DMS53 treated with DMSO at 0.1 percent for 48 hours (cell line): ENCODE results near the gene OR8B4.
"Not testable (repeated sequence)": the region's sequence is repeated elsewhere in the genome, so short reads cannot be mapped to it uniquely, and the experiment has no call there.

Experiments used
- DNase-seq: peaks from one replicate; lab custom pipeline; 2025; ENCODE audit not compliant: unreplicated experiment; lab: John Stamatoyannopoulos, UW

The OR8B4 gene

GRCh38 chr11:124415356-124415923 is 9.2 kb downstream of the OR8B4 start:
- peak; percentile 57 for DNase-seq

GRCh38 chr11:124409906-124410305 is 14.8 kb downstream of the OR8B4 start:
- DNase-seq, result no peak

GRCh38 chr11:124405581-124405980 is 19.1 kb downstream of the OR8B4 start:
- no peak for DNase-seq

GRCh38 chr11:124403186-124403585 is 21.5 kb downstream of the OR8B4 start:
- not testable (repeated sequence) for DNase-seq

GRCh38 chr11:124402326-124402922 is 22.2 kb downstream of the OR8B4 start:
- DNase-seq, result peak; percentile 69

GRCh38 chr11:124398924-124399323 is 25.7 kb downstream of the OR8B4 start, which contains the start of gene OR8B3:
TSS of gene OR8B3 (minus strand) at chr11:124399024. CDS start at chr11:124397351, 1,673 bp downstream.
- DNase-seq, result no peak

GRCh38 chr11:124396847-124397246 is 27.8 kb downstream of the OR8B4 start:
- DNase-seq, result not testable (repeated sequence)

GRCh38 chr11:124394408-124394807 is 30.3 kb downstream of the OR8B4 start:
- DNase-seq, result no peak

GRCh38 chr11:124384399-124384798 is 40.3 kb downstream of the OR8B4 start, which contains the start of gene OR8B2:
TSS of gene OR8B2 (minus strand) at chr11:124384499. CDS start at chr11:124383343, 1,156 bp downstream.
- no peak for DNase-seq

GRCh38 chr11:124382857-124383256 is 41.8 kb downstream of the OR8B4 start:
- not testable (repeated sequence) for DNase-seq

- no peak for DNase-seq
Observed at GRCh38 chr11:124380585-124380984, 44.1 kb downstream of the OR8B4 start.

GRCh38 chr11:124376280-124376679 is 48.4 kb downstream of the OR8B4 start:
- no peak for DNase-seq
